HG03521 (cell line): Measurements from ENCODE around the gene NLGN1.
"Not testable (repeated sequence)": the region's sequence is repeated elsewhere in the genome, so short reads cannot be mapped to it uniquely, and the experiment has no call there.

Experiments used
- ATAC-seq: cut with Tn5 transposase; IDR thresholded peaks from one replicate; pipeline ENCODE4 v1.9.1; 2021; ENCODE audit warnings: mild to moderate bottlenecking, moderate library complexity; ENCODE audit not compliant: unreplicated experiment

The NLGN1 gene

DNA sequence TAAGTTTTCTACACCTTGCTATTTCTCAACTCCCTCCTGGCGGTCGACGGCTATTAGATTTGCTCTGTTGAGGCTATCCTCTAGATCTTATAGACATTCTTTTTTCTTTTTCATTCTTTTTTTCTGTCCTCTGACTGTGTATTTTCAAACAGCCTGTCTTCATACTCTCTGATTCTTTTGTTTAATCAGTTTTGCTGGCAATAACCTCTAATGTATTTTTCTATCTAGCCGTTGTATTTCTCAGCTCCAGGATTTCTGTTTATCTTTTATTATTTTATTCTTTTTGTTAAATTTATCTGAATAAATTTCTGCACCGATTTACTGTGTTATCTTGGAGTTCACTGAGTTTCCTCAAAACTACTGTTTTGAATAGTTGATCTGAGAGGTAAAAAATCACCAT lies 31.5 kb downstream of the NLGN1 start:
- no peak for ATAC-seq

DNA sequence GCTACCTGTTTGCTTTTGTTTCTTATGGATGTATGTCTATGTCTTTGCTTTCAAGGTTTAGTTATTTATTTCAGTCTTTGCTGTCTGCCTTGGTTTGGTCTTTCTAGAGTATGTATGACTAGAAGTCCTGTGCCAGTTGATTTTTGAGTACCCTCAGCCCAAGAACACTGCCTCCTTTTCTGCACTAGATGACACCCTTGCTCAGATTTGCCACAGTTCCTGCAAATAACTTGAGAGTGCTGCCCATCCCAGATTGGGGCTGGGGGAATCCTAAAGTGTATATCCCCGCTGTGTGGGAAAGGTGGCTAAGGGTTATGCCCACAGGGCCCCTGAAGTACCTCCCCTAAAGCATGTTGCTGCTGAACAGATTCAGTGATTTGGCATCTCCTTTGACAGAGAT lies 32.0 kb downstream of the NLGN1 start:
- no peak for ATAC-seq

DNA sequence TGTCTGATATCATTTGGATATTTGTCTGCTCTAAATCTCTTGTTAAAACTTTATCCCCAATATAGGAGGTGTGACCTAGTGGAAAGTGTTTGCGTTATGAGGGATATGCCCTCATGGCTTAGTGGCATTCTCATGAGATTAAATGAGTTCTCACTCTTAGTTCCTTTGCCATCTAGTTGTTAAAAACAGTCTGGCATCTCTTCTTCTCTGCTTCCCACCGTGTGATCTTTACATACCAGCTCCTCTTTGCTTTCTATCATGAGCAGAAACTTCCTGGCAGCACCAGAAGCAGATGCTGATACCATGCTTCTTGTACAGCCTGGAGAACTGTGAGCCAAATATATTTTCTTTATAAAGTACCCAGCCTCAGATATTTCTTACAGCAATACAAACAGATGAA lies 33.0 kb downstream of the NLGN1 start:
- no peak for ATAC-seq

DNA sequence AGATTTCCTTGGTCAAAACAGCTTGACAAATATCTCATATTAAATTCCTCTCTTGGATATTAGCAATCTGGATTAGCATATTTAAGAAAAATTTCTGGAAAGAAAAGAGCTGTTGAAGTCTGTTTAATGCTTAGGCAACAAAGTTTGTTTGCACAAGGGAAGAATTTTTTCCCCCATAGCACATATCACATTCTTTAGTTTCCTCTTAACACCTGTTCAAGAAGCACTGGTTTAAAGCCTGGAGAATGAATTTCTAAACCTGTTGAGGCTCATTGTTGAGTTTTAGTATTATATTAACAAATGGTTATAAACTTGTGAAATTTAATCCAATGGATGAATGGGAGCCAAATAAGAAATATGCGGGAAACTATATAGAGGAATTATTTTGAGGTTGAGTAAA lies 41.5 kb downstream of the NLGN1 start:
- ATAC-seq, result no peak

DNA sequence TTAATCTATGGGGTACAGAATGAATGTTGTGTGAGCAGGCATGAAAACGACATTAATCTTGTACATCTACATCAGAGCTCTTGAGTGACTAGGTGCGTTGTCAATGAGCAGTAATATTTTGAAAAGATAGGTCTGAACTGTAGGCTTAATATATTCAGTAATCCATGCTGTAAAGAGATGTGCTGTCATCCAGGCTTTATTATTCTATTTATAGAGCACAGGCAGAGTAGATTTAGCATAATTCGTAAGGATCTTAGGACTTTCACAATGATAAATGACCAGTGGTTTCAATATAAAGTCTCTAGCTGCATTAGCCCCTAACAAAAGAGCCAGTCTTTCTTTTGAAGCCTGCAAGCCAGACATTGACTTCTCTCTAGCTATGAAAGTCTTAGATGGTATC lies 43.0 kb downstream of the NLGN1 start:
- ATAC-seq, result no peak

DNA sequence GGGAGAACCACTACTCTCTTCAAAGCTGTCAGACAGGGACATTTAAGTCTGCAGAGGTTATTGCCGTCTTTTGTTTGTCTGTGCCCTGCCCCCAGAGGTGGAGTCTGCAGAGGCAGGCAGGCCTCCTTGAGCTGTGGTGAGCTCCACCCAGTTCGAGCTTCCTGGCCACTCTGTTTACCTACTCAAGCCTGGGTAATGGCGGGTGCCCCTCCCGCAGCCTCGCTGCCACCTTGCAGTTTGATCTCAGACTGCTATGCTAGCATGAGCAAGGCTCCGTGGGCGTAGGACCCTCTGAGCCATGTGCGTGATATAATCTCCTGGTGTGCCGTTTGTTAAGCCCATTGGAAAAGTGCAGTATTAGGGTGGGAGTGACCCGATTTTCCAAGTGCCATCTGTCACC lies 54.0 kb downstream of the NLGN1 start:
- ATAC-seq, result not testable (repeated sequence)

DNA sequence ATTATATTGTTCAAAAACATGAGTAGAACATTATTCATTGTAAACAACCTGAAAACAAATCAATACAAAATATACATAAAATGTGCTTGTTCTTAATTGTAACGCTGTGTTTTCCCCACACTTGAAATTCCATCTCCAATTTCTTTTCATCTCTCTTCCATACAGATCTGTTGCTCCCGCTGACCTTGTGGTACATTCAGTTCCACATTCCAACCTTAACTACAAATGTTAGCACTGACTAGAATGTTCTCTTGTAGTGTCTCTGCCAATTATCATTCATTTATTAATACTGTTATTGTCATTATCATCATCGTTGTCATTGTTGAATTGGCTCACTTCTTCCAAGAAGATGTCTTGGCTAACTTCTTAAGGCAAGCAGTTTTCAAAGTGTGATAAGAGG lies 65.7 kb downstream of the NLGN1 start:
- no peak for ATAC-seq

DNA sequence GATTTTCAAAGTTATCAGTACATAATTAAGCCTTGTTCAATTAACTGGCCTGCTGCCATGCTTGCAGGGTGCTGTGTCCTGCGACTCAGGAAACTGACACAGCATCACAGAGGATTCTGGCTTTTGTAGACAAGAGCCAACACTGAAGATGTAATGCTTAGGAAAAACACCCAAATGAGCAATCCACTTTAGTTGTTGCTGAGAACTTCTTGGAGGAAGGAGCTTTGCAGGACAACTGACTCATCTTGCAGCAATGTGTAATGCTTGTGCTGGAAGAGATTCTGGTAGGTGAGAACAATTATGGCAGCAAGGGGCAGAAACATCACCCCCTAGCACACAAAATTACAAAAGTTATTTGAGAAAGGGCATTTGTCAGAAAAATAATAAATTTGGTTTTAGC lies 67.6 kb downstream of the NLGN1 start:
- no peak for ATAC-seq

DNA sequence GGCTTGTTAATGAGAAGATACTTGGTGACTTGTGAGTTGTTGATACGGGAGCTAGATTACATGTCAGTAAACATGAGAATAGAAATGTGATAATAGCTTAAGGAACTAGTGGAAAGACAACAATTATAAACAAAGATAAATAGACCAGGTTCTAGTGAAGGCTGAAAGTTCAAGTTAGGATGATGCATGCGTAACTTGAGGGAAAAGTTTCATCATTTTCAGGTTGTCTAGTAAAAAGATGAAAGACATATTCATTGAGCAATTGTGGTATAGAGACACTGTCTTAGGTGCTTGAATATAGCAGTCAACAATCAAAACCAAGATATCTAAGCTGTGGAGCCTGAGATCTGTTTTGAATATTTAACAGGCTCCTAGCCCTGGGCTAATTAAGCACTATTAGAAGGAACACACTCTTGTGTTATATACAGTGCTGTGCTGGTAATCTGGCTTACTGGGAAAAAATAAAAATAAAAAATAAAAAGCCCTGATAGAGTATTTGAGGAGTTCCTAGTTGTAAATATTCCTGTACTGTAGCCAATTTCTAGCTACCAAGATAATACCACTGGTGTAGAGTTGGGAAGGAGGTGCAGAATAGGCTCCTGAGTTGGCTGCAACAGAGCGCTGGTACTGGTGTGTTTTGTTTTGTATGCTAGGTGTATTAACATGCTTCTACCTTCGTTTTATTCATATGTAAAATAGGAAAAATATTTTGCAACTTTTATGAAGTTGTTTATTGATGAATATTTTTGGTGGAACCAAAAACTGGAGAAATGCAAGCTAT lies 68.5 kb downstream of the NLGN1 start:
- ATAC-seq, result no peak

DNA sequence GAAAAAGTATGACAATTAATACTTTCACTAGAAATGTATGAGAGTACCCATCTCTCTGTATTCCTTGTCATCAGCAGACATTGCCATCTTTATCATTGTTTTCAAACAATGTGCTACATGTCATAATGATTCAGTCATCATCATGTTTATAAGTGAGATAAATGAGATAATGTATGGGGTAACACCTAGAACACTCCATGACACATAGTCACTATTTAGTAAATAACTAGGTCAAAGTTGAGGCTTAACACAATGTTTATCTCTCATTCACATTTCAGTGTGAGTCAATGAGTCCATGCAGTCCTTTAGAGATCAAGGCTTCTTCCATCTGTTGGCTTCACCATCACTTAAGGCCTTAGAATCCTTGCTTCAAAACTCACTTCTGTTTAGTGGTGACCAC lies 70.0 kb downstream of the NLGN1 start:
- ATAC-seq, result no peak

DNA sequence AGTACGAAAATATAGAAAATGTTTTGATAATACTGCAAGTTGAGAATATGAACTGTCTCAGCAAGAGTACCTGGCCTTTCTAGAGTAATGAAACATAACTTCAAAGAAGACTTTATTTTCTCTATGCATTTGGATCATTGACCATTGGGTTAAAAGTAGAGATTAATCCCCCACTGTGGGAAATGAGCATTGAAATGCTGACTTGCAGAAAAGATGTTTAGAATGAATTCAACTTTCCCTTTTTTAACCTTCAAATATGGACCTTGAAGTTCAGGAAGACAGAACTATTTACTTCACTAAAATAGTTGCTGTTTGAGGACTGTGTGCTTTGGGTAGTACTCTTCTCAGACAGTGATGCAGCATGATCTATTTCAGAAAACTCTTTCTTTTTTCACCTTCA lies 75.7 kb downstream of the NLGN1 start:
- ATAC-seq, result no peak

DNA sequence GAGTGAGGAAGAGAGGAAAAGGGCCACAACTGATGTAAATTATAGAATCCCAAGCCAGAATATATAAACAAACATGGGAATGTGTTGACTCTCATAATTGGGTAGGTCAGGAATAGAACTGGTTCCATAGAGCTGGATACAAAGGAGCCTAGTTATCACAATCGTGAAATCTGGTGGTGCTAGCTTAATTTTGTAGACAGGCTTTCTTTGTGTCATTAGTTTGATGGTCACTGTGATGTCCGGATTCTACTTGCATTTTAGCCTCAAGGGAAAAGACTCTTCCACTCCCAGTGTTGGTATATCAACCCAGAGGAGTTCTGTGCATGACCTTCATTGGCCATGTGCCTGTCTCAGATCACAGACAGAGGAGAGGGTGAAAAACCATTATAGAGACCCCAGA lies 81.8 kb downstream of the NLGN1 start:
- no peak for ATAC-seq

DNA sequence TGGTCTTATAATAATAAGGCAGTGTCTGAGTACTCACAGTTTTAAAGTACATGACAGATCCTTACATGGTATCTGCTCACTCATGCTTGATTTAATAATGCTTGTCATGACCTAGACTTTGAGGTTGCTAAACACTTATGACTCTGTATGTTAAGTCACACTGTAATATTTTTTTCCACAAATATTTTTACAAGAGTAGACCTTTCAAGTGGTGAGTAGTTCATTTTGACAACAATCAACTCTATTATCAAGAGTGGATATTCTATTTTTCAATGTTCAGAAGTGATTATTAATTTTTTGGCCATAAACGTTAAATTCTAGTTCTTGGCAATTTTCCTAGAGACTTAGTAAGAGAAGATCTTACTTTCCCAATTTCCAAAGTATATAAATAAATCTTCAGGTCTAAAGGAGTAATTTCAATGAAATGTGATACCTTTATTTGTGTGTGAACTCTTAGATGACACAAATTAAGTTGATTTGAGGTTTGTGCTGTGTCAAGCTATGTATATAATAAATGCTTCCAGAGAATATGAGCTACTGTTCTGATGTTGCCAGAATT lies 104.5 kb downstream of the NLGN1 start:
- ATAC-seq, result no peak

DNA sequence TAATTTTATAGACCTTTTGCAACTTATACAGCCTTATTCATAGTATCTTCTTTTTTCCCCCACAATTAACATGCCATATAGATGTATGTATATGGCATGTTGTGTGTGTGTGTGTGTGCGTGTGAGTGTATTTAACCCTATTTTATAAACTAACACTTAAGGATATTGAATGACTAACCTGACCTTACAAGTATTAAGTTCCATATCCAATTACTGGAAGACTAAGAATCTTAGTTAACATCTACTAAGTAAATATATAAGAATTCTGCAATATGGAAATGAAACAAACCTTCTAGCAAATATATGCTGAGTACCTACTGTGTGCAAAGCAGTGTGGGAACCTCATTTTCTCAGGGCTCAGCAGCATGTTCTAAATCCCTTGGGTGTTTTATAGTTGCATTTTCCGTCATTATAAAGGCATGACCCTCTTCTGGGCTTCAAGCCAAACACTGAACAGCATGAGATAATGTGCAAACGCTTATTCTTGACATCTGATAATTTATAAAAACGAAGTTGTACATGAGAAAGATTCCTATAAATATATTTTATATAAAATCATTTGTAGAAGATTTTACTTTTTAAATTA lies 105.5 kb downstream of the NLGN1 start:
- no peak for ATAC-seq

DNA sequence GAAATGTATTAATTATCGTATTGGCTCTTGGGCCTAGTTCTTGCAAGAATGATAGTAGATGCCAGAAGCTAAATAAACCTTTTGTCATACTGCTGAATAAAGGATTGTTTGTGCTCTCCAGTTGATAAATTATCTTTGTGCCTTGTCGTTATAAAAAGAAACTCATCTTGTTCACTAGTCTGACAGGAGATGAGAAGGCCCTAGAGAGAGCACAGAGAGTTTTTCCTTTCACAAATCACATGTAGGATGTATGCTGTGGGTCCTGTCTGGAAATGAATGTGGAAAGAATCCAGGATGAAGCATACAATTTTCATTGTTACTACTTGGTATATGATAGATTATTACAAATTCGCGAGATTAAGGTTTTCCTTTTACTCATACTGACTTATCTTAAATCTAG lies 113.0 kb downstream of the NLGN1 start:
- no peak for ATAC-seq

DNA sequence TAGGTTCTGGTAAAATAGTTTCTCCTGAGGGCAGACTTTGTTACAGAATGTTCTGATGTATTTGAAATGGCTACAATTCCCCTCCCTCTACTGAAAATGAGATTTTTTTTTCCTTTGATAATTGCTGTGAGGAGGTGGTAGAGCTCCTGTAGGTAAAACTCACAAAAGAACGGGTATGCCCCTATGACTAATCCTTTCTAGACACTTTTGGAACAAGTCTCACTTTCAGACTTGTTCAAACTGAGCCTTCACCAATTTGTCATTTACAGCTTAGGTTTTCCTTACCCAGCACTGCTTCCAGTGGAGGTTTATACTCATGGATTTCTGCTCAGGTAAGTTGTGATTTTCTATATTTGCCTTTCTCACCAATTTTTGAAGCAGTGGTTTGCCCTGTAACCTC lies 115.6 kb downstream of the NLGN1 start:
- ATAC-seq, result no peak

DNA sequence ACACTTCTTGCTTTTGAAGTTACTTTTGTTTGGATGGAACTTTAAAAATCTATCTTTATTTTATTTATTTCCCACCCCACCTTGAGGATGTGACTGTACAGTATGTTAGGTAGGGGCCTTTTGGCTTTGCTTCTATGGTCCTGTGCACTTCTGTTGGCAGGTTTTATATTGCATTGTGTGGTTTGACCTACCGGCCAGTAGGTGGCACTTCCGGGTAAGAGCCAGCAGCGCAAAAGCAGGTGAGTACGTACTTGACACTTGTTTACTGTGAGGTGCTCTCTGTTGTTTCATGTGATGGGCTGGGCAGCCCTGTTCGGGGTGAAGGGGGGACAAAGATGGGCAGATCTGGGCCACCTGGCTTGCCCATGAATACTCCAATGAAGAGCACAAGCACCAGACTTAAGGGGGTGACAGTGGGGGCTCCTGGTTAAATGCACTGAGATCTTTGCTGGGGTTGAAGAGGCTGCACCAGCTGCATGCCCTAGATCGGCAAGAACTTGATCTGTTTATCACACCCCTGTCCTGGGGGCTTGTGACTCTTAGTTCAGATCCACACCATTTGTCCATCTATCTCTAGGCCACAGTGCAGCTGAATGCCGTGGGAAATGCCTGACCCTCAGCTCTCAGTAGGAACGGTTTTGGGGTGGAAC lies 131.6 kb downstream of the NLGN1 start:
- peak; percentile 99 for ATAC-seq

DNA sequence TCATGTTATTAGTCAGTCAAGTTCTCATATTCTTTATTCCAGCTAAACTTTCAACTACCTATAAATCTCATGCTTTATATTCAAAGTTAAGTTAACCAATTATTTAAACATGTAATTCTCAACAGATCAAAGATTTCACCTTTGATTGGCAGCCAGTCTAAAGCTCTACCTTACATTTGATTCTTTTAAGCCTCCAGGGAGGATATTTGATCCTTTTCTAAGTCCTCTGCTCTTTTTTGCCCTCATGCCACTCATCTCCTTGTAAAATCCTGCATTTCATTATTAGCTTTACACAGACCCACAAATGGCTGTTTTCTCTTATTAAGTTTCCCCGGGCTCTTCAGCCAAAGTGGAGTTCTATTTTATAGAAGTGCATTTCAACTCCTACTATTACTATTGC lies 134.1 kb downstream of the NLGN1 start:
- no peak for ATAC-seq

DNA sequence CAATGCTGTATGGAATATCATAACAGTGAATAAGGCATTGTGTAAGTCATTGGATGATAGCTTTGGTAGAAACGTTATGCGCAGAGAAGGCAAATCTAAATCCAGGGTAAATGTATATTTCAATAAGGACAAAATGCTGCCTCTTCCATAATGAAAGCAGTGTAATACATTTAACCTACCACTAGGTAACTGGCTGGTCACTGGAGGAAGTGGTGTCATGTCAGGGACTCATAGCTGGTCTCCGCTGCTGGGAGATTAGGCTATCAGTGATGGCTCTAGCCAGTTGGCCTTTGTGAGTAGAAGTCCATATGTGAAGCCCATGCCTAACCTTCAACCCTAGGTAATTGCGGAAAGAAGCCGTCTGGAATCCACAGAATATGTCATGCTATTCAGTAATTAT lies 140.9 kb downstream of the NLGN1 start:
- ATAC-seq, result no peak

DNA sequence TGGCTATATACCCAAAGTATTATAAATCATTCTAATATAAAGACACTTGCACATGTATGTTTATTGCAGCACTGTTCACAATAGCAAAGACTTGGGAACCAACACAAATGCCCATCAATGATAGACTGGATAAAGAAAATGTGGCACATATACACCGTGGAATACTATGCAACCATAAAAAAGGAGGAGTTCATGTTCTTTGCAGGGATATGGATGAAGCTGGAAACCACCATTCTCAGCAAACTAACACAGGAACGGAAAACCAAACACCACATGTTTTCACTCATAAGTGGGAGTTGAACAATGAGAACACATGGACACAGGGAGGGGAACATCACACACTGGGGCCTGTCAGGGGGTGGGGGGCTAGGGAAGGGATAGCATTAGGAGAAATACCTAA lies 148.0 kb downstream of the NLGN1 start:
- ATAC-seq, result not testable (repeated sequence)

DNA sequence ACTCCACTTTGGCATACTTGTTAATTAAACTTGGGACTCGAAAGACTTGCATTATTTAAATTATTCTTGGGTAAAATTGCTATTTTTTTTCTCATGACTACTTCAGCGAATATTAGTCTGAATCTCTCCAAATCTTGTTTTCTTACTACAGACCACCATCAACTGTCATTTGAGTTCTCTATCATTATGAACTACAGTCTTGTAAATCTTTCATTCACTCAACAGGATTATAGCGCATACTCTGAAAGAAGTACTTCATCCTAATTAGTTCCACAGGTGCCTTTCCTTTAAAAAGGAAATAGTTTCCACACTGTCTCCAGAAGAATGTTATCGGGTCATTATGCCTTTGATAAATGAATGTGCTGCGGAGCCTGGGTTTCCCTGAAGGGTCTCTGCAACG lies 149.5 kb downstream of the NLGN1 start:
- ATAC-seq, result no peak

DNA sequence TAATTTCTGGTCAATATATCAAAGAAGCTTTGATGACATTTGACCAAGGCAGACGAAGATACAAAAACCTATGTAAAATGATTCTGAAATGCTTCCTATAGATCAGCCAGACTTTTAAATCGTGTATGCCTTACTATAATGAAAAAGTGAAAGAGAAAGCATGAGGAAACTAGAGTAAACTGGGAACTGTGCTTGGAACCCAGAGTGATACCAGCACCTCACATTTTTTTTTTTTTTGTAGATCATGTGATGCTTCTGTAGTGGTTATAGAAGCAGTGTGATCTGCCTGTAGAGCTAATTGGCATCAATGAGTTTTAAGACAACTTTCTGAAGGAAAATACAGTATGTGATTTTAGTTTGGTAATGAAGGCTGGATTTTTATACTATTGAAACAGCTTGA lies 150.7 kb downstream of the NLGN1 start:
- ATAC-seq, result no peak
